Immature natural killer cell (primary cell): ENCODE measurements around the gene WSB1. TPM values are rescaled to one million over a fixed set of nuclear protein-coding genes. Genes with fewer than 3 reads are reported as not detected.

Experiments used
- DNase-seq, 3 donors: peaks; one replicate each; pipeline ENCODE4 v3.0.0; 2022; ENCODE audit warnings: mixed read lengths in 1 of 3
- H3K27ac Mint-ChIP-seq, 6 donors: one replicate each; pipeline ENCODE4 v1.8.0; 2020; ENCODE audit warnings: mixed read lengths in 6 of 6, mild to moderate bottlenecking in 5 of 6, inconsistent platforms in 4 of 6, moderate library complexity in 3 of 6
- H3K27me3 Mint-ChIP-seq, 3 donors: one replicate each; pipeline ENCODE4 v1.8.0; 2020 to 2021; ENCODE audit warnings: low read depth in 3 of 3, mild to moderate bottlenecking in 3 of 3, mixed read lengths in 3 of 3, moderate library complexity in 3 of 3, inconsistent platforms in 1 of 3
- H3K36me3 Mint-ChIP-seq, 3 donors: one replicate each; pipeline ENCODE4 v1.8.0; 2020; ENCODE audit warnings: mixed read lengths in 3 of 3, inconsistent platforms in 2 of 3, mild to moderate bottlenecking in 2 of 3
- H3K4me1 Mint-ChIP-seq, 2 donors: one replicate each; pipeline ENCODE4 v1.8.0; 2020; ENCODE audit warnings: inconsistent platforms in 2 of 2, mild to moderate bottlenecking in 2 of 2, mixed read lengths in 2 of 2, moderate library complexity in 1 of 2
- H3K4me3 Mint-ChIP-seq, 5 donors: one replicate each; pipeline ENCODE4 v1.8.0; 2020; ENCODE audit warnings: mild to moderate bottlenecking in 5 of 5, mixed read lengths in 5 of 5, inconsistent platforms in 3 of 5, moderate library complexity in 3 of 5
- H3K9me3 Mint-ChIP-seq, 6 donors: one replicate each; pipeline ENCODE4 v1.8.0; 2020; ENCODE audit warnings: mild to moderate bottlenecking in 6 of 6, mixed read lengths in 6 of 6, inconsistent platforms in 4 of 6, moderate library complexity in 3 of 6
- polyA plus RNA-seq, 3 donors: library from polyadenylated mRNA; unstranded; fragments of 300-500 nt; fragmentation: Illumina TruSeq; gene quantifications; one replicate each; pipeline ENCODE4 v1.2.3, GENCODE V29; 2021

Gene WSB1
- polyA plus RNA-seq, 3 donors from 2014 or later, result 163 to 253 (median 232) TPM

- H3K27ac Mint-ChIP-seq, result peak overlapping the region in 2 of 6 donors; percentile 1 to 59
- H3K36me3 Mint-ChIP-seq, result peaks cover 19 to 54% (median 35%) of the 10 kb centered on the region in 3 donors
Measured at GRCh38 chr17:27313301-27313700, 19.4 kb downstream of the WSB1 start.

GRCh38 chr17:27315322-27315721 is 21.4 kb downstream of the WSB1 start:
- no peak for DNase-seq
- Mint-ChIP-seq H3K4me1 (no peaks in the 10 kb centered on the region), H3K36me3 (peaks cover 19 to 51% (median 31%) of the 10 kb centered on the region in 3 donors), H3K4me3 (no peak overlapping the region), H3K27ac (peak overlapping the region in 3 of 6 donors; percentile 41 to 76 (median 45)), H3K9me3 (no peaks in the 10 kb centered on the region), H3K27me3 (peaks cover 0 to 1% (median 0%) of the 10 kb centered on the region in 3 donors)

More at GRCh38 chr17:27313301-27313700, 19.4 kb downstream of the WSB1 start:
- no peak for DNase-seq
- Mint-ChIP-seq H3K9me3 (no peaks in the 10 kb centered on the region), H3K4me1 (no peaks in the 10 kb centered on the region), H3K4me3 (no peak overlapping the region), H3K27me3 (peaks cover 0 to 4% (median 0%) of the 10 kb centered on the region in 3 donors)

DNA sequence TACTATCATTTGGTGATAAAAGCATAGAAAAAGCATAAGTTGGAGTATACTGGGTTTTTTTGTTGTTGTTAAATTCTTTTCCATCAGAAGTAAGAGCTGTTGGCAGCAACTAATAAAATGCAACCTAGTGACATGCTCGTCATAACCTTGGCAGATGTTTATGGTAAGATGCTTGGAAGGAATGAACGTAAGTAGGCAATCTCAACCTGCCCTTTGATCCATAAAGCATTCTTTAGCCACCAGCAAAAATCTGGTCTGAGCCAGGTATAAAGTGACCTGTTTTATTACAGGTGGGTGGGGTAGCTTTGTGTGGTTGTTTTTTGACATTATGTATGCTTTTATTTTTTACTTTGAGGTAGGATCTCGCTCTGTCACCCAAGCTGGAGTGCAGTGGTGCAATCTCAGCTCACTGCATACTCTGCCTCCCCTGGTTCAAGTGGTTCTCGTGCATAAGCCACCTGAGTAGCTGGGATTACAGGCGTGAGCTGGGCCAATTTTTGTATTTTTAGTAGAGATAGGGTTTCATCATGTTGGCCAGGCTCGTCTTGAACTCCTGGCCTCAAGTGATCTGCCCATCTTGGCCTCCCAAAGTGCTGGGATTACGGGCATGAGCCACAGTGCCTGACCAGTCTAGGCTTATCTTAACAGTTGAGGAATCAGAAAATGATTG is 22.0 kb downstream of the WSB1 start:
- no peak for DNase-seq
- Mint-ChIP-seq H3K36me3 (peaks cover 18 to 45% (median 25%) of the 10 kb centered on the region in 3 donors), H3K4me1 (no peaks in the 10 kb centered on the region), H3K4me3 (no peak overlapping the region), H3K9me3 (no peaks in the 10 kb centered on the region), H3K27me3 (no peaks in the 10 kb centered on the region), H3K27ac (peak overlapping the region in 1 of 6 donors; percentile 57)

- no peak for DNase-seq
- Mint-ChIP-seq H3K4me1 (no peaks in the 10 kb centered on the region), H3K9me3 (no peaks in the 10 kb centered on the region), H3K27me3 (no peaks in the 10 kb centered on the region), H3K36me3 (peaks cover 10 to 27% (median 15%) of the 10 kb centered on the region in 3 donors), H3K27ac (peak overlapping the region in 4 of 6 donors; percentile 39 to 69 (median 50)), H3K4me3 (no peak overlapping the region)
Measured at GRCh38 chr17:27318228-27318627, 24.3 kb downstream of the WSB1 start.

DNA sequence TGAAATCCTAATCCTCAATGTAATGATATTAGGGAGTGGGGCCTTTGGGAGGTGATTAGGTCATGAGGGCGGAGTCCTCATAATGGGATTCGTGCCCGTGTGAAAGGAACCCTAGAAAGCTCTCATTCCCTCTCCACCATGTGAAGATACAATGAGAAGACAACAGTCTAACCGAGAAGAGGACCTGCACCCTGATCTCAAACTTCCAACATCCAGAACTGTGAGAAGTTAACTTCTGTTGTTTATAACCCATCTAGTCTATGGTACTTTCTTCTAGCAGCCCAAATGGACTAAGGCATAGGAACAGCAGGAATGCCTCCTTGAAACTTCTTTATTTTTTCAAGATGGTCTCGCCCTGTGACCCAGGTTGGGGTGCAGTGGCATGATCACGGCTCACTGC is 24.7 kb downstream of the WSB1 start:
- Mint-ChIP-seq H3K9me3 (no peaks in the 10 kb centered on the region), H3K27ac (peak overlapping the region in 4 of 6 donors; percentile 39 to 69 (median 50))
- no peak for DNase-seq

DNA sequence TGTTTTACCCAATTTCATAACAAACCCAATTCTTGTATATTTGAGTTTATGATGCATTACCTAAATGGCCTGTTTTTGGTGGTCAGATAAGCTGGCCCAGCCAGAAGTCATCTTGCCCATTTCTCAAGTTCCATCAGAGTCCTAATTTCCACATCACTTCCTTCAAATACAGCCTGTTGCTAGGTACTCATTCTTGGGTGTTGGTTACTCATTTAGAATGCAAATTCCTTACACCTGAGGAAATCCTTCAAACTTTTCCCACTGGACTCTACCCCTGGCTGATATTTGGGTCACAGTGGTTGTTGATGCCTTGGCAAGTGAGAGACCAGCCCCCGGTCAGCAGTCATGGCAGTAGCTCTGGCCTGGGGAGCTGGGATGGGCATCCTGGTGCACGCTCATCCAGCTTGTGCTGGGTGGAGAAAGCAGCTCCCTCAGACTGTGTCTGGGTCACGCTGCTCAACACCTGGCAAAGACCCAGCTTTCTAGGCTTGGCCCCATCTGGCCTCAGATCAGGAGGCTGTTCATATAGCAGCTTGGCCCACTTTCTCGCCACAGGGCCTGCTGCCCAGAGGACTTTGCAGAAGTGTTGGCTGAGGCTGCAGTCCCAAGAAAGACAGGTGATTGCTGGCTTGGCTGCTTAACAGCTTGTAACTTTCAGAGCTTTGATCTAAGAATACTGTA is 25.8 kb downstream of the WSB1 start:
- H3K4me3 Mint-ChIP-seq, result no peak overlapping the region
- no peaks in the 10 kb centered on the region for H3K9me3 Mint-ChIP-seq
- H3K4me1 Mint-ChIP-seq, result peaks cover 0 to 3% of the 10 kb centered on the region in 2 donors
- no peaks in the 10 kb centered on the region for H3K27me3 Mint-ChIP-seq
- no peak for DNase-seq
- H3K36me3 Mint-ChIP-seq, result peaks cover 10 to 20% (median 12%) of the 10 kb centered on the region in 3 donors
- H3K27ac Mint-ChIP-seq, result peak overlapping the region in 5 of 6 donors; percentile 7 to 45 (median 43)

More for the DNA sequence above, 24.7 kb downstream of the WSB1 start:
- H3K4me3 Mint-ChIP-seq, result no peak overlapping the region
- peaks cover 0 to 2% of the 10 kb centered on the region in 2 donors for H3K4me1 Mint-ChIP-seq
- H3K27me3 Mint-ChIP-seq, result no peaks in the 10 kb centered on the region
- peaks cover 10 to 25% (median 12%) of the 10 kb centered on the region in 3 donors for H3K36me3 Mint-ChIP-seq

- no peak for DNase-seq
- no peak overlapping the region for H3K4me3 Mint-ChIP-seq
- peaks cover 5 to 15% (median 12%) of the 10 kb centered on the region in 3 donors for H3K36me3 Mint-ChIP-seq
- peaks cover 0 to 3% of the 10 kb centered on the region in 2 donors for H3K4me1 Mint-ChIP-seq
- no peaks in the 10 kb centered on the region for H3K9me3 Mint-ChIP-seq
- peak overlapping the region in 4 of 6 donors; percentile 7 to 35 (median 24) for H3K27ac Mint-ChIP-seq
- H3K27me3 Mint-ChIP-seq, result no peaks in the 10 kb centered on the region
Measured at GRCh38 chr17:27320222-27320560, 26.3 kb downstream of the WSB1 start.

DNA sequence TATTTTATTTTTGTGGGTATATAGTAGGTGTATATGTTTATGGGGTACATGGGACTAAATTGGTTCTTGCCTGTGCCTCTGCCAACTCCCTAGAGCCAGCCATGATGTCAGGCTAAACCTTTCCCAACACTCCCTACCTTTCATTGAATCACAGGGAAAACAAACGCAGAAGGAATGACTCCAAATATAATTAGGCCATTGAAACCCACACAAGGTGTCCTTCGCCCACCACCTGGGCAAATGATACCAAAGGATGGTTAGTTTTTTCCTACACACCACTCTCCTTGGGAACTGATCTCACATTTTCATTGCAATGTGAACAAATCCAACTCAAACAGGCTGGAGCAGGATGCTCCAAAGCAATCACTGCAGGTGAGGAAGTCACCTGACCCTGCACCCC is 27.5 kb downstream of the WSB1 start:
- peaks cover 0 to 3% of the 10 kb centered on the region in 2 donors for H3K4me1 Mint-ChIP-seq
- peaks cover 5 to 12% (median 6%) of the 10 kb centered on the region in 3 donors for H3K36me3 Mint-ChIP-seq
- DNase-seq, result no peak
- H3K27ac Mint-ChIP-seq, result peak overlapping the region in 1 of 6 donors; percentile 44
- H3K27me3 Mint-ChIP-seq, result peaks cover 0 to 2% (median 0%) of the 10 kb centered on the region in 3 donors
- H3K4me3 Mint-ChIP-seq, result no peak overlapping the region
- H3K9me3 Mint-ChIP-seq, result no peaks in the 10 kb centered on the region

DNA sequence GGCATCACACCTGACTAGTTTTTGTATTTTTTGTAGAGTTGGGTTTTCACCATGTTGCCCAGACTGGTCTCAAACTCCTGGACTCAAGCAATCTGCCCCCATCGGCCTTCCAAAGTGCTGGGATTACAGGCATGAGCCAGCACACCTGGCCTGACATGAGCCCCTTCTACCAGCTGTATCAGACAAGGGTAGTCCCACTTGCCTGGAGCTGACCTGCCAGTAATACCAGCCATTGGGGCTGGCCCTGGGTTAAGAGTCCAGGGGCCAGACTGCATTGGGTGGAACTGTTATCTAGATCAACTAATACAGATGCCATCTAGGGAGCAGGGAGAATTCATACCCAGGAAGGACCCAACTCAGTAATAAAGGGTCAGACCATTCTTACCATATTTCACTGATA is 28.1 kb downstream of the WSB1 start:
- H3K4me3 Mint-ChIP-seq, result no peak overlapping the region
- DNase-seq, result no peak
- no peaks in the 10 kb centered on the region for H3K9me3 Mint-ChIP-seq
- peaks cover 0 to 3% of the 10 kb centered on the region in 2 donors for H3K4me1 Mint-ChIP-seq
- peaks cover 0 to 2% (median 0%) of the 10 kb centered on the region in 3 donors for H3K27me3 Mint-ChIP-seq
- peaks cover 0 to 6% (median 0%) of the 10 kb centered on the region in 3 donors for H3K36me3 Mint-ChIP-seq
- no peak overlapping the region for H3K27ac Mint-ChIP-seq

GRCh38 chr17:27322690-27323508 is 29.0 kb downstream of the WSB1 start:
- no peak for DNase-seq
- Mint-ChIP-seq H3K36me3 (peaks cover 0 to 5% (median 0%) of the 10 kb centered on the region in 3 donors), H3K4me1 (peaks cover 0 to 3% of the 10 kb centered on the region in 2 donors), H3K4me3 (no peak overlapping the region), H3K27me3 (peaks cover 0 to 3% (median 0%) of the 10 kb centered on the region in 3 donors), H3K9me3 (no peaks in the 10 kb centered on the region), H3K27ac (peak overlapping the region in 5 of 6 donors; percentile 28 to 75 (median 48))

DNA sequence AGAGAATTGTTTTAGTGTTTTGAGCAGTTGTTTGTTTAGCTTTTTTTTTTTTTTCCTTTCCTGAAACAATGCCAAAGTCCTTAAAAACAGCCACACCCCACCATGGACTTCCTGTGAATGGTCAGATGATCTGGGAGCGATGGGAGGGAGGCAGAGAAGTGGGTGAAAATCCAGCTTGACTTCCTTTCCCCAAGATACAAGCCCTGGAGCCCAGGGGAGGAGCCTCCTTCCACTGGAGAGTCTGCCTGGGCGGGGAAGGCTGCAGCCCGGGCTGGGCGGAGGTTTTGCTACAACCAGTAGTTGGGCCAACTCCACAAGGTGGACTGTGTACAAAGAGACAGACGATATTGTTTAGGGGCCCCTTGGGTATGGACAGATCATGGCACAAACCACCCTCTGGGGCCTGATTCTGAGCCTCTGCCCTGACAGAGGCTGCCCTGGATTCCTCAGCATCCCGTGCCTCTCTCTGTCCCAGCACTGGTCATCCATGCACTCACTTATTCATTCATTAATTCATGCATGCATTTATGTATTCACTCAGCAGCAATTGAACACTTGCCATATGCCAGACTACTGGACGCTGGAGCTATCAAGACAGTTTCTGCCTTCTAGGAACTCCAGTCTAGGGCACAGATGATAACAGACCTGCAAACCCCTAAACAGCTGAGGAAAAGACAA is 29.8 kb downstream of the WSB1 start:
- Mint-ChIP-seq H3K4me1 (peaks cover 0 to 3% of the 10 kb centered on the region in 2 donors), H3K27ac (peak overlapping the region in 2 of 6 donors; percentile 28 to 43), H3K36me3 (peaks cover 0 to 5% (median 0%) of the 10 kb centered on the region in 3 donors), H3K27me3 (peaks cover 0 to 6% (median 0%) of the 10 kb centered on the region in 3 donors), H3K4me3 (no peak overlapping the region), H3K9me3 (no peaks in the 10 kb centered on the region)
- DNase-seq, result no peak

DNA sequence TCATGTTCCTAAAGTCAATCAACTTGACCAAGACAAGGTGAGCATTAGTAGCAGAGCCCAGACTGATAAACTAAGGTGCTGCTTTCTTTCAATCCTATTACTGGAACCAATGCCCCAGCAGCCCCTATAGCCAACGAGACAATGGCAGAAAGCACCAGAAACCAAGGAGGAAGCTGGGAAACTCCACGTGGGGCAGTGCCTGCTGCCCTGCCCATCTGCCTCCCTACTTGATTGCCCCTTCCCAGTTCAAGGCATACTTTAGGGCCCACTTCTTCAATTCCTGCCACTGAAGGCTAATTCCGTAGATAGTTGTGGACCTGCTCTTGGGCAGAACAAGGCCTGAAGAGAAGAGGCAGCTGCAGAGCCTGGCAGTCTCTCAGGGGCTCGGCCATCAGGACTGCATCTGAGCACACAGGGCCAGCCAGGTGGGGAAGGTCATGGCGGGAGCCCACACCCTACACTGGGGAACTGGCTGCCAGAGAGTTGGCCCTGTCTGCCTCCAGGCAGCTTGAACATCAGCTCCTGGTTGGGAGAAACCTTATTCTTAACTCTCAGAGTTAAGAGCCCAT is 30.9 kb downstream of the WSB1 start:
- Mint-ChIP-seq H3K4me1 (peaks cover 0 to 3% of the 10 kb centered on the region in 2 donors), H3K4me3 (no peak overlapping the region)

GRCh38 chr17:27326051-27326450 is 32.1 kb downstream of the WSB1 start:
- DNase-seq, result no peak
- peak overlapping the region in 2 of 6 donors; percentile 37 to 53 for H3K27ac Mint-ChIP-seq
- H3K27me3 Mint-ChIP-seq, result peaks cover 0 to 6% (median 3%) of the 10 kb centered on the region in 3 donors
- H3K9me3 Mint-ChIP-seq, result no peaks in the 10 kb centered on the region
- no peak overlapping the region for H3K4me3 Mint-ChIP-seq
- no peaks in the 10 kb centered on the region for H3K36me3 Mint-ChIP-seq
- peaks cover 0 to 5% of the 10 kb centered on the region in 2 donors for H3K4me1 Mint-ChIP-seq

More for the DNA sequence above, 30.9 kb downstream of the WSB1 start:
- no peaks in the 10 kb centered on the region for H3K36me3 Mint-ChIP-seq
- DNase-seq, result no peak
- peaks cover 0 to 6% (median 3%) of the 10 kb centered on the region in 3 donors for H3K27me3 Mint-ChIP-seq
- no peaks in the 10 kb centered on the region for H3K9me3 Mint-ChIP-seq
- no peak overlapping the region for H3K27ac Mint-ChIP-seq
